SK-N-SH treated with all-trans-retinoic acid at 6 μM for 48 hours (cell line): ENCODE results near the gene ZBTB47.

Experiments
- ATAC-seq: fragments of 200-7000 bp; cut with Tn5 transposase; 3 replicates; pipeline ENCODE4 v1.9.1; 2020; ENCODE audit warnings: mild to moderate bottlenecking, moderate library complexity
- ARNTL ChIP-seq: fragments of 450-650 bp; formaldehyde crosslinking; IDR thresholded peaks from 2 replicates; pipeline ENCODE4 v1.5.0; 2020; ENCODE audit warnings: low read depth, mild to moderate bottlenecking, moderate library complexity, borderline replicate concordance
- CREB5 ChIP-seq: fragments of 250-450 bp; sonication (Bioruptor Pico); IDR thresholded peaks from 2 replicates; pipeline ENCODE4 v1.5.1; 2020; ENCODE audit warnings: low read depth, mild to moderate bottlenecking, moderate library complexity
- CSDC2 ChIP-seq: fragments of 250-450 bp; sonication (Bioruptor Pico); IDR thresholded peaks from 2 replicates; pipeline ENCODE4 v1.5.0; 2020; ENCODE audit warnings: mild to moderate bottlenecking, moderate library complexity
- CSRNP3 ChIP-seq: fragments of 250-450 bp; sonication (Bioruptor Pico); IDR thresholded peaks from 2 replicates; pipeline ENCODE4 v1.5.1; 2021; ENCODE audit warnings: mild to moderate bottlenecking, moderate library complexity
- GLIS3 ChIP-seq: fragments of 250-450 bp; sonication (Bioruptor Pico); IDR thresholded peaks from 2 replicates; pipeline ENCODE4 v1.5.0; 2020; ENCODE audit warnings: mild to moderate bottlenecking, moderate library complexity
- ISL1 ChIP-seq: fragments of 250-450 bp; sonication (Bioruptor Pico); IDR thresholded peaks from 2 replicates; pipeline ENCODE4 v2.1.2; 2022; ENCODE audit warnings: mild to moderate bottlenecking, moderate library complexity
- OSR1 ChIP-seq: fragments of 250-450 bp; sonication (Bioruptor Pico); IDR thresholded peaks from 2 replicates; pipeline ENCODE4 v1.8.0; 2022; ENCODE audit warnings: moderate library complexity, mild to moderate bottlenecking, inconsistent platforms
- POU6F1 ChIP-seq: fragments of 250-450 bp; sonication (Bioruptor Pico); IDR thresholded peaks from 2 replicates; pipeline ENCODE4 v1.8.0; 2021; ENCODE audit warnings: low read depth, mild to moderate bottlenecking, moderate library complexity, borderline replicate concordance
- PPARA ChIP-seq: fragments of 250-450 bp; sonication (Bioruptor Pico); IDR thresholded peaks from 2 replicates; pipeline ENCODE4 v1.5.0; 2020; ENCODE audit warnings: mild to moderate bottlenecking, borderline replicate concordance
- RARB ChIP-seq: fragments of 250-450 bp; sonication (Bioruptor Pico); IDR thresholded peaks from 2 replicates; pipeline ENCODE4 v1.8.0; 2021; ENCODE audit warnings: mild to moderate bottlenecking, moderate library complexity
- SNAI2 ChIP-seq: fragments of 250-450 bp; sonication (Bioruptor Pico); IDR thresholded peaks from 2 replicates; pipeline ENCODE4 v1.5.0; 2020; ENCODE audit warnings: mild to moderate bottlenecking, moderate library complexity
- TCF4 ChIP-seq: fragments of 250-450 bp; sonication (Bioruptor Pico); IDR thresholded peaks from 2 replicates; pipeline ENCODE4 v1.8.0; 2021; ENCODE audit warnings: mild to moderate bottlenecking, moderate library complexity, borderline replicate concordance
- TOX ChIP-seq: fragments of 250-450 bp; sonication (Bioruptor Pico); IDR thresholded peaks from 2 replicates; pipeline ENCODE4 v1.8.0; 2021; ENCODE audit warnings: mild to moderate bottlenecking, moderate library complexity, borderline replicate concordance
- TSHZ2 ChIP-seq: fragments of 250-450 bp; sonication (Bioruptor Pico); IDR thresholded peaks from 2 replicates; pipeline ENCODE4 v1.5.0; 2020; ENCODE audit warnings: mild to moderate bottlenecking, moderate library complexity
- ZC3H10 ChIP-seq: fragments of 250-450 bp; sonication (Bioruptor Pico); IDR thresholded peaks from 2 replicates; pipeline ENCODE4 v1.5.1; 2021; ENCODE audit warnings: mild to moderate bottlenecking, moderate library complexity
- ZFP3 ChIP-seq: fragments of 250-450 bp; sonication (Bioruptor Pico); IDR thresholded peaks from 2 replicates; pipeline ENCODE4 v1.5.0; 2020; ENCODE audit warnings: mild to moderate bottlenecking, moderate library complexity
- ZFP30 ChIP-seq: fragments of 450-650 bp; formaldehyde crosslinking; IDR thresholded peaks from 2 replicates; pipeline ENCODE4 v1.5.0; 2022; ENCODE audit warnings: mild to moderate bottlenecking, moderate library complexity
- ZNF565 ChIP-seq: fragments of 450-650 bp; formaldehyde crosslinking; conservative IDR thresholded peaks from 2 replicates; pipeline ENCODE4 v1.5.0; 2020; ENCODE audit warnings: low read depth, mild to moderate bottlenecking, moderate library complexity
- ZNF70 ChIP-seq: fragments of 450-650 bp; formaldehyde crosslinking; IDR thresholded peaks from 2 replicates; pipeline ENCODE4 v1.5.0; 2020; ENCODE audit warnings: mild to moderate bottlenecking, moderate library complexity
- ZNF8 ChIP-seq: fragments of 450-650 bp; formaldehyde crosslinking; IDR thresholded peaks from 2 replicates; pipeline ENCODE4 v1.5.0; 2020; ENCODE audit warnings: mild to moderate bottlenecking, moderate library complexity

Gene ZBTB47

GRCh38 chr3:42706721-42707619 is 53.5 kb downstream of the ZBTB47 start:
- TF ChIP-seq ZNF565, result no peak
- no peak for TF ChIP-seq POU6F1
- no peak for TF ChIP-seq OSR1
- no peak for TF ChIP-seq ZFP3 (CRISPR knock-in tag)
- TF ChIP-seq TOX (CRISPR knock-in tag), result no peak
- no peak for TF ChIP-seq ARNTL
- TF ChIP-seq TCF4 (CRISPR knock-in tag), result no peak
- TF ChIP-seq CREB5, result no peak
- TF ChIP-seq CSDC2 (CRISPR knock-in tag), result no peak
- TF ChIP-seq ZNF8 (CRISPR knock-in tag), result no peak
- no peak for TF ChIP-seq CSRNP3 (CRISPR knock-in tag)
- no peak for TF ChIP-seq ZNF70
- no peak for TF ChIP-seq GLIS3
- no peak for TF ChIP-seq RARB (CRISPR knock-in tag)
- no peak for TF ChIP-seq PPARA (CRISPR knock-in tag)
- no peak for ATAC-seq

- TF ChIP-seq TSHZ2 (CRISPR knock-in tag) (no peak), PPARA (CRISPR knock-in tag) (no peak), ZC3H10 (CRISPR knock-in tag) (no peak), ISL1 (CRISPR knock-in tag) (no peak), TCF4 (CRISPR knock-in tag) (no peak), ARNTL (no peak)
- ATAC-seq, result no peak
Observed at GRCh38 chr3:42707620-42708355, 54.3 kb downstream of the ZBTB47 start.

- no peak for ATAC-seq
- TF ChIP-seq CREB5 (no peak), SNAI2 (CRISPR knock-in tag) (no peak), ZFP30 (CRISPR knock-in tag) (no peak), ISL1 (CRISPR knock-in tag) (no peak), ZNF565 (no peak), ARNTL (no peak), ZC3H10 (CRISPR knock-in tag) (no peak), CSDC2 (CRISPR knock-in tag) (no peak), PPARA (CRISPR knock-in tag) (no peak), TCF4 (CRISPR knock-in tag) (no peak), TSHZ2 (CRISPR knock-in tag) (no peak), CSRNP3 (CRISPR knock-in tag) (no peak), TOX (CRISPR knock-in tag) (no peak)
Observed at GRCh38 chr3:42708611-42709151, 55.2 kb downstream of the ZBTB47 start.
